ENCODE results near the gene MRPL12. TPM values are rescaled to one million over a fixed set of nuclear protein-coding genes. Genes with fewer than 3 reads are reported as not detected.

The MRPL12 gene
- total RNA-seq, 1 donor from 2014 or later = 87.9 TPM

- H3K27ac Mint-ChIP-seq = no peak overlapping the region
- no peak for TF ChIP-seq CTCF (conservative IDR thresholded peaks at IDR 0.05)
- no peaks in the 10 kb centered on the region for H3K36me3 Mint-ChIP-seq
- peaks cover 3% of the 10 kb centered on the region for H3K27me3 Mint-ChIP-seq
- no peaks in the 10 kb centered on the region for H3K9me3 Mint-ChIP-seq
- peaks cover 8% of the 10 kb centered on the region for H3K4me1 Mint-ChIP-seq (ENCODE audit: unreplicated experiment)
- peak; percentile 68 for DNase-seq (ENCODE audit: extremely low spot score, unreplicated experiment)
- H3K4me3 Mint-ChIP-seq = no peak overlapping the region
Measured at GRCh38 chr17:81720267-81721071, 17.3 kb downstream of the MRPL12 start.

GRCh38 chr17:81722184-81723120, 19.3 kb downstream of the MRPL12 start:
- Mint-ChIP-seq H3K27me3 (peaks cover 3% of the 10 kb centered on the region), H3K27ac (no peak overlapping the region), H3K4me3 (no peak overlapping the region), H3K9me3 (no peaks in the 10 kb centered on the region), H3K36me3 (no peaks in the 10 kb centered on the region), H3K4me1 (ENCODE audit: unreplicated experiment) (peaks cover 8% of the 10 kb centered on the region)
- no peak for DNase-seq (ENCODE audit: extremely low spot score, unreplicated experiment)
- no peak for TF ChIP-seq CTCF (conservative IDR thresholded peaks at IDR 0.05)

GRCh38 chr17:81723651-81724209, 20.6 kb downstream of the MRPL12 start:
- Mint-ChIP-seq H3K4me1 (ENCODE audit: unreplicated experiment) (peaks cover 8% of the 10 kb centered on the region), H3K36me3 (no peaks in the 10 kb centered on the region), H3K27ac (peak overlapping the region; percentile 80), H3K9me3 (no peaks in the 10 kb centered on the region), H3K4me3 (no peak overlapping the region), H3K27me3 (peaks cover 3% of the 10 kb centered on the region)
- no peak for TF ChIP-seq CTCF (conservative IDR thresholded peaks at IDR 0.05)
- no peak for DNase-seq (ENCODE audit: extremely low spot score, unreplicated experiment)

- peaks cover 3% of the 10 kb centered on the region for H3K27me3 Mint-ChIP-seq
- H3K9me3 Mint-ChIP-seq = no peaks in the 10 kb centered on the region
- TF ChIP-seq CTCF (conservative IDR thresholded peaks at IDR 0.05) = no peak
- H3K27ac Mint-ChIP-seq = no peak overlapping the region
- no peak overlapping the region for H3K4me3 Mint-ChIP-seq
- no peak for DNase-seq (ENCODE audit: extremely low spot score, unreplicated experiment)
- peaks cover 8% of the 10 kb centered on the region for H3K4me1 Mint-ChIP-seq (ENCODE audit: unreplicated experiment)
- no peaks in the 10 kb centered on the region for H3K36me3 Mint-ChIP-seq
Measured at GRCh38 chr17:81725439-81725838, 22.3 kb downstream of the MRPL12 start.

- TF ChIP-seq CTCF (conservative IDR thresholded peaks at IDR 0.05) = no peak
- H3K4me3 Mint-ChIP-seq = no peak overlapping the region
- H3K27ac Mint-ChIP-seq = no peak overlapping the region
- no peaks in the 10 kb centered on the region for H3K36me3 Mint-ChIP-seq
- H3K4me1 Mint-ChIP-seq (ENCODE audit: unreplicated experiment) = peaks cover 9% of the 10 kb centered on the region
- no peak for DNase-seq (ENCODE audit: extremely low spot score, unreplicated experiment)
- peaks cover 3% of the 10 kb centered on the region for H3K27me3 Mint-ChIP-seq
- H3K9me3 Mint-ChIP-seq = no peaks in the 10 kb centered on the region
Measured at GRCh38 chr17:81726004-81726403, 22.8 kb downstream of the MRPL12 start.

All from type B pancreatic cell (in vitro differentiated cells).